ENCODE results near the gene PDE4D.

The PDE4D gene

DNA sequence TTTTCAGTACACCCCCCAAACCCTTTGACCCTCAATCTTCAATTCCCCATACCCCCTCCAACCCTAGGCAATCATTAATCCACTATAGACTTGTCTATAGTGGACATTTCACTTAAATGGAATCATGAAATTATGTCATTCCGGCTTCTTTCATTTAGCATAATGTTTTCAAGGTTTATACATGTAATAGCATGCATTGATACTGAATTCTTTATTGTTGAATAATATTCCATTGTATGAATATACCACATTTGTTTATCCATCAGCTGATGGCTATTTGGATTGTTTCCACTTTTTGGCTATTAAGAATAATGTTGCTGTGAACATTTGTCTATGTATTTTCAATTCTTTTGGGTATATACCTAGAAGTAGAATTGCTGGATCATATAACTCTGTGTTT, 238.8 kb downstream of the PDE4D start:
- Histone ChIP-seq H3K27me3 (ENCODE audit: control insufficient read depth in 1 of 2, insufficient read depth in 2 of 2, low read length in 2 of 2) (no peaks in the 10 kb centered on the region), H3K27ac (ENCODE audit: low read depth, low read length) (no peak overlapping the region), H3K9ac (ENCODE audit: low read depth in 1 of 2, low read length in 2 of 2) (no peak overlapping the region), H3K36me3 (ENCODE audit: control insufficient read depth in 1 of 2, insufficient read depth in 2 of 2, low read length in 2 of 2) (no peaks in the 10 kb centered on the region), H3K9me3 (ENCODE audit: control insufficient read depth in 1 of 2, low read length in 2 of 2) (no peaks in the 10 kb centered on the region), H3K4me3 (ENCODE audit: low read depth in 1 of 2, low read length in 2 of 2) (no peak overlapping the region), H3K4me1 (ENCODE audit: control insufficient read depth in 1 of 2, insufficient read depth in 2 of 2, low read length in 2 of 2) (peaks cover 5 to 22% of the 10 kb centered on the region in 2 donors)

DNA sequence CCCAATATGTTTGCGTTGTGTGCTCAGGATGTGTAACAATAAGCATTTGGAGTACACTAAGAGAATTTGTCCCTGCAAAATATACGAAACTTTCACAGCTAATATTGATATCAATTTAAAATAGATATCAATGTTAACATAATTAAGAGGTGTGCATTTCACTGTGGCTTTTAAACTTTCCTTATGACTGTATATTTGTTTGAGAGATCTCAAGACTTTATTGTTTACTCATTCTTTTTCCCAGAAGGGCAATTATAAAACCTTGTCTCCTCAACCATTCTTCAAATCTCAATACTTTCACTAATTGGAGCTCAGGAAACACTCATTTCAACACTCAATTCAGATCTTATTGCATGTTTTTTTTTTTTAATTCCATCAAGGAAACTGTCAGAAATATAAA, 241.1 kb downstream of the PDE4D start:
- no peaks in the 10 kb centered on the region for H3K27me3 ChIP-seq (ENCODE audit: control insufficient read depth in 1 of 2, insufficient read depth in 2 of 2, low read length in 2 of 2)
- H3K4me1 ChIP-seq (ENCODE audit: control insufficient read depth in 1 of 2, insufficient read depth in 2 of 2, low read length in 2 of 2), result peaks cover 5 to 35% of the 10 kb centered on the region in 2 donors
- H3K9ac ChIP-seq (ENCODE audit: low read depth in 1 of 2, low read length in 2 of 2), result no peak overlapping the region
- H3K4me3 ChIP-seq (ENCODE audit: low read depth in 1 of 2, low read length in 2 of 2), result no peak overlapping the region
- no peaks in the 10 kb centered on the region for H3K36me3 ChIP-seq (ENCODE audit: control insufficient read depth in 1 of 2, insufficient read depth in 2 of 2, low read length in 2 of 2)
- H3K27ac ChIP-seq (ENCODE audit: low read depth, low read length), result no peak overlapping the region
- H3K9me3 ChIP-seq (ENCODE audit: control insufficient read depth in 1 of 2, low read length in 2 of 2), result no peaks in the 10 kb centered on the region

DNA sequence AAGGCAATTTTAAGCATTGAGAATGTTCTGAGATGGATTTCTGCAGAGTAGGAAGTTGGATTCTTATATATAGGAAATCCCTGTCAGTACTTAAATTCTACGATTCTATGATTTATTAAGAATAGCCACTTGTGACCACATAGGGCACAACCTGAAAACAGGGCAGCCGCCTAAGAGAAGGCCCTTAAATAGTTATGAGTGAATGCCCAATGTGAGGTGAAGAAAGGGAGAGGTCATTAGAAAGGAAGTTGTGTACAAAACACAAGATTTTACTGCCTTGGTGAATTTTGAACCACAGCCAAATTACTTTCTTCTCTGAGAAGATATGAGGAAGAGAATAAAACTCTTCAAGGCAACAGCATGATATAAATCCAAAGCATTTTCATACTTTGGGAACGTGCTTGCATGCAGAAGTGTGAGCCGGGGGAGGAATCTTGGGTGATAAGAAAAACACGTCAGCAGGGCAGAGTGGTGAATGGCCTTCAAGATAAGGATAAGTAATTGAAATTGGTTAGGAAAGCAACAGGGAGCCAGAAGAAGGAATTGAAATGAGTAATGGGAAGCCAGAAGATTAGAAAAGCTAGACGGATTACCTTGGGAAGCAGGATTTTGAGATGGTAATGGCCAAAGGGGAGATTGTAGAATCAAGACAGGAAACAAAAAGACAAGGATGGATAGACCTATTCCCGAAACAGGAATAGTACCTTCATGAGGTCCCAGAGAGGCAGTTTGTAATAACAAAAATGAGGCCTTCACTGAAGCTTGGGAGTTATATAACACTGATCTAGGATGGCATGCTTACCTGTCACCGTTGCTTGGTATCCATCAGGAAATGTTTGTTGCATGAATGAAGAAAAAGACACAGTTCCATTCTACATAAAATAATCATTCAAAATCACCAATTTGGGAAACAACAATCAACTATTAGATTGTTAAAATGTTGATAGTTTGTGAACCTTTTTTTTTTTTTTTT, 244.3 kb downstream of the PDE4D start:
- Histone ChIP-seq H3K4me1 (ENCODE audit: control insufficient read depth in 1 of 2, insufficient read depth in 2 of 2, low read length in 2 of 2) (peaks cover 0 to 25% of the 10 kb centered on the region in 2 donors), H3K36me3 (ENCODE audit: control insufficient read depth in 1 of 2, insufficient read depth in 2 of 2, low read length in 2 of 2) (no peaks in the 10 kb centered on the region), H3K27ac (ENCODE audit: low read depth, low read length) (no peak overlapping the region), H3K4me3 (ENCODE audit: low read depth in 1 of 2, low read length in 2 of 2) (no peak overlapping the region), H3K9ac (ENCODE audit: low read depth in 1 of 2, low read length in 2 of 2) (no peak overlapping the region), H3K9me3 (ENCODE audit: control insufficient read depth in 1 of 2, low read length in 2 of 2) (no peaks in the 10 kb centered on the region), H3K27me3 (ENCODE audit: control insufficient read depth in 1 of 2, insufficient read depth in 2 of 2, low read length in 2 of 2) (no peaks in the 10 kb centered on the region)

DNA sequence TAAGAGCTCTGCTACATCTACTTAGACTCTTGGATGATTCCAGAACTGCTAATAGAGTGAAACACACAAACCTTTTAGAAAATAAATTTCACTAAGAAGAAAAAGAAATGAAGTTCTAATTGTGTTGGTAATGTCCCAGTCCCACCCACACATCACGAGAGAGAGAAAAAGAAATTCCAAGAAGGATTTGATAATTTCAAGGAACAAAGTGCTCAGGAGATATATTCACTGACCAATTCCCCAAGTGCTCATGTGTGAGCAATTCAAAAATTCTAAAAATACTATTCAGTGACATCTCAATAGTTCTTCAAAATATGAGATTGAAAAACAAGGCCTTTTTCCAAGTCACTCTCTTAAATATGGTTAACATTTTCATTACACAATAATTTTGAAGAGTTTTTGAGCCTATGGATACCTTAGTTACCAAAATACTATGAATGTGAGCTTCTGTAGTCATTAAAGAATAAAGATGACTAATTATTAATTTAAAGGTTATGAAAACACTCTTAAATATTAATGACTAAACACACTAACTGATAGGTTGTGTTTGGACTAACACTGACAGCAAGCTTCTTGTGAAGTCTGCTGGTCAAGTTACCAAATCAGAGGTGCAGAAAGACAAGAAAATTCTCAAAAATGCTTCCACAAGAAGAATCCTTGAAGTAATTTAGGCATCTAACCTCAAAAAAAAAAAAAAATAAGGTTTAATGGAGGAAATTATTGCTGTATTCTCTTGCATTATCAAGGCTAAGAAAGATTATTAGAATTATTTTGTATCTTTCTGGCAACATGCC, 245.3 kb downstream of the PDE4D start:
- Histone ChIP-seq H3K36me3 (ENCODE audit: control insufficient read depth in 1 of 2, insufficient read depth in 2 of 2, low read length in 2 of 2) (no peaks in the 10 kb centered on the region), H3K4me1 (ENCODE audit: control insufficient read depth in 1 of 2, insufficient read depth in 2 of 2, low read length in 2 of 2) (peaks cover 0 to 25% of the 10 kb centered on the region in 2 donors), H3K4me3 (ENCODE audit: low read depth in 1 of 2, low read length in 2 of 2) (no peak overlapping the region), H3K27ac (ENCODE audit: low read depth, low read length) (no peak overlapping the region), H3K9me3 (ENCODE audit: control insufficient read depth in 1 of 2, low read length in 2 of 2) (no peaks in the 10 kb centered on the region), H3K9ac (ENCODE audit: low read depth in 1 of 2, low read length in 2 of 2) (no peak overlapping the region), H3K27me3 (ENCODE audit: control insufficient read depth in 1 of 2, insufficient read depth in 2 of 2, low read length in 2 of 2) (no peaks in the 10 kb centered on the region)

DNA sequence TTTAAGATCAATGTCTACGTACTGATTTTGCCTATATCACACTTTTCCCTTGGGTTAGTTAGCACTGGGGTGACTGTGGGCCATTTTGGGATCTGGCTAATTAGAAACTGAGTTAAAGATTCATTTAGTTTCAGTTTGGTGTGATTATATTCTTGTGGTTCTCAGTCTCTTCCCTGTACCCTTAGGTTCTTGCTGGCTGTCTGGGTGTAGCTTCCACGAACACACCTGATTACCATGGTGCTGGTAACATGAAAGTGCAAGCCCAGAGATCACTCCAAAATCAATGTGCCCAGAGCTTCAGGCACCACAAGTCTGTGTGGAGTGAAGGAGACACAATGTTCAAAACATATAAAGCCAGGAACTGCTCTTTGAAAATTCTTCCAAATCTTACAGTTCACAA, 248.1 kb downstream of the PDE4D start:
- Histone ChIP-seq H3K9ac (ENCODE audit: low read depth in 1 of 2, low read length in 2 of 2) (no peak overlapping the region), H3K36me3 (ENCODE audit: control insufficient read depth in 1 of 2, insufficient read depth in 2 of 2, low read length in 2 of 2) (no peaks in the 10 kb centered on the region), H3K4me1 (ENCODE audit: control insufficient read depth in 1 of 2, insufficient read depth in 2 of 2, low read length in 2 of 2) (peaks cover 0 to 28% of the 10 kb centered on the region in 2 donors), H3K27ac (ENCODE audit: low read depth, low read length) (no peak overlapping the region), H3K27me3 (ENCODE audit: control insufficient read depth in 1 of 2, insufficient read depth in 2 of 2, low read length in 2 of 2) (no peaks in the 10 kb centered on the region), H3K4me3 (ENCODE audit: low read depth in 1 of 2, low read length in 2 of 2) (no peak overlapping the region), H3K9me3 (ENCODE audit: control insufficient read depth in 1 of 2, low read length in 2 of 2) (no peaks in the 10 kb centered on the region)

DNA sequence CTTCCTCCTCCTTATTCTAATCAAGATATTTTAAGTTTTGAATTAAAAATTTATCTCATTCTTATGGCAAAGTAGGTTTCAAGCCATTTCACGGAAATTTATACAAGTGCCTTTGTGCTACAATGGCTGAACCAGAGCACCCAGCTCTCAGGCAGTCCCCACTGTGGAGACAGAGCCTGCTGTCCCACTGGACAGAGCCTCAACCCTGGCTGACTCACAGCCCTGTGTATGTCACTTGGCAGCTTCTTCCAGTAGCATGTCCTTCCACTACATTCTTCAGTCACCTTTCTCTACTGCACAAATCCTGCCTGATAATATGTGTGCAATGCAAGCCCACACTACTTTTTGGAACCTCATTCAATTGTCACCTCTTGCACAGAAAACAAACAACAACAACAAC, 253.1 kb downstream of the PDE4D start:
- H3K36me3 ChIP-seq (ENCODE audit: control insufficient read depth in 1 of 2, insufficient read depth in 2 of 2, low read length in 2 of 2), result no peaks in the 10 kb centered on the region
- H3K27ac ChIP-seq (ENCODE audit: low read depth, low read length), result no peak overlapping the region
- H3K9me3 ChIP-seq (ENCODE audit: control insufficient read depth in 1 of 2, low read length in 2 of 2), result no peaks in the 10 kb centered on the region
- no peaks in the 10 kb centered on the region for H3K27me3 ChIP-seq (ENCODE audit: control insufficient read depth in 1 of 2, insufficient read depth in 2 of 2, low read length in 2 of 2)
- H3K4me3 ChIP-seq (ENCODE audit: low read depth in 1 of 2, low read length in 2 of 2), result no peak overlapping the region
- no peak overlapping the region for H3K9ac ChIP-seq (ENCODE audit: low read depth in 1 of 2, low read length in 2 of 2)
- peaks cover 0 to 10% of the 10 kb centered on the region in 2 donors for H3K4me1 ChIP-seq (ENCODE audit: control insufficient read depth in 1 of 2, insufficient read depth in 2 of 2, low read length in 2 of 2)

DNA sequence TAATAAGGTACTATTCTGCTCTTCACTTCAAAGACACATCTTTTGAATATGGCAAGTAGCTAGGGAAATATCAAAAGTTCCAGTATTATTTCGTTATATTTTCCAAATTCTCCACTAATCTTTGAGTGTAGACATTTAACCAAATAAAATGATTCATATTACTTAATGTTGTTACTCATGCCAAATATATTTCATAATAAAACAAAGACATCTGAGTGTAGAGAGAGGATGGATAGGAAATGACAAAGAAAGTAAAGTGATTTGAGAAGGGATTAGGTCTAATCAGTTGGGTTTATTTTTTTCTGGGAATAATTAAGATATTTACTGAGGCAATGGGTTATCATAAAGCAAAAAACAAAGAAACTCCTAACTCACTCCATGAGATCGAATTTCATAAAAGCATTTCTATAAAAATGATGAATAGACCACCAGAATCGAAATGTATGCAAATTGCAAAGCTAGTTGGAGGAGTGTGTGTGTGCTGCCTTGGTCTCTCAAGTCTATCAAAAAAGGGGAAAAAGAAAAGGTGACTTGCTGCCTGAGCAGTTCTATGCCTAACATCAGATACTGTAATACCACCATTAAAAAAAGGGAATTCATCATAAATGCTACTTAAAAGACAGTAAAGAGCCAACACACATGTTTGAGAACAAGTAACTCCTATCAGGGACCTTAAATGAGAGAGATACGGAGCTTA, 255.5 kb downstream of the PDE4D start:
- Histone ChIP-seq H3K9me3 (ENCODE audit: control insufficient read depth in 1 of 2, low read length in 2 of 2) (no peaks in the 10 kb centered on the region), H3K9ac (ENCODE audit: low read depth in 1 of 2, low read length in 2 of 2) (no peak overlapping the region), H3K4me1 (ENCODE audit: control insufficient read depth in 1 of 2, insufficient read depth in 2 of 2, low read length in 2 of 2) (peaks cover 0 to 10% of the 10 kb centered on the region in 2 donors), H3K36me3 (ENCODE audit: control insufficient read depth in 1 of 2, insufficient read depth in 2 of 2, low read length in 2 of 2) (no peaks in the 10 kb centered on the region), H3K4me3 (ENCODE audit: low read depth in 1 of 2, low read length in 2 of 2) (no peak overlapping the region), H3K27me3 (ENCODE audit: control insufficient read depth in 1 of 2, insufficient read depth in 2 of 2, low read length in 2 of 2) (no peaks in the 10 kb centered on the region), H3K27ac (ENCODE audit: low read depth, low read length) (no peak overlapping the region)

DNA sequence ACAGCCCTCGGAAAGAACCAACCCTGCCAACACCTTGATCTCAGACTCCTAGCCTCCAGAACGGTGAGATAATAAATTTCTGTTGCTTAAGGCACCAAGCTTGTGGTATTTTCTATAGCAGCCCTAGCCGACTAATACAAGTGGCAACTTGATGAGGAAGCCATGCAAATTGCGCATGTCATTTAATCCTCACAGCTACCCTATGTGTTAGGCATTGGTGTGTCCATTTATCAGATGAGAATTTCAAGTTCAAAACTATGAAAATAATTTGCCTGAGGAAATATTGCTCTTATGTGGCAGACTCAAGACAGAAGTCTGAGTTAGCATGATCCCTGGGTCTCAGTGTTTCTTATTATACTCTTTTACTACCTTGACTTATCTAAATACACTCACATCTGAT, 264.0 kb downstream of the PDE4D start:
- no peaks in the 10 kb centered on the region for H3K36me3 ChIP-seq (ENCODE audit: control insufficient read depth in 1 of 2, insufficient read depth in 2 of 2, low read length in 2 of 2)
- no peaks in the 10 kb centered on the region for H3K27me3 ChIP-seq (ENCODE audit: control insufficient read depth in 1 of 2, insufficient read depth in 2 of 2, low read length in 2 of 2)
- no peak overlapping the region for H3K4me3 ChIP-seq (ENCODE audit: low read depth in 1 of 2, low read length in 2 of 2)
- peaks cover 0 to 4% of the 10 kb centered on the region in 2 donors for H3K4me1 ChIP-seq (ENCODE audit: control insufficient read depth in 1 of 2, insufficient read depth in 2 of 2, low read length in 2 of 2)
- peaks cover 0 to 10% of the 10 kb centered on the region in 2 donors for H3K9me3 ChIP-seq (ENCODE audit: control insufficient read depth in 1 of 2, low read length in 2 of 2)
- H3K27ac ChIP-seq (ENCODE audit: low read depth, low read length), result no peak overlapping the region
- no peak overlapping the region for H3K9ac ChIP-seq (ENCODE audit: low read depth in 1 of 2, low read length in 2 of 2)

DNA sequence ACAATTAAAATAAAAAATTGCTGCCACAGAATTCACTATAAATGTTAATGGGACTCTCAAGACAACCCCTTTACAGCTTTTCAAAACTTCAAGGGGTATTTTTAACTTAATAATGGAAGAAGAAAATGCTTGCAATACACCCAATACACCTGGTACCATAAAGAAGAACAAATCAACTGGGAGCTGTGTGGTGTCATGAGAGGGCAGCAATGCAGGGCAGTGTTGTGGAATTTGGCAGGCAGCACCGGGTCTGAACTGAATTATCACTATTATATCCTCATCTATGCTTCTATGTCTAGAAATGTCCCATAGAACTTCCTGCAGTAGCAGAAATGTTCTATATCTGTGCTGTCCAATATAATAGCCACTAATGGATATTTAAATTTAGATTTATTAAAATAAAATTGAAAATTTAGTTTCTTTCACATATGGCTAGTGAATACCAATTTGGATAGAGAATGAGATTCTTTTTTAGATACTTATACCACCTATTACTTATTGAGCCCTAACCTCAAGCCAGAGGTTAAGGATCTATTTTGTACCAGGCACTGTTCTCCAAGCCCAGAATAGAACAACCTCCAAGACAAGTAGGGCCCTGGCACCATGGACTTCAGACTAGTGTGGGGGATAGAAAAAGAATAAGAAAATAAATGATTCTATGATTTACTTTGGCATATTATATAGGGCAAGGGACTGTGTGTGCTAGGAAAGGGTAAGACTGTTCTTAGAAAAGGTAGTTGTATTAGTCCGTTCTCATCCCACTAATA, 265.3 kb downstream of the PDE4D start:
- Histone ChIP-seq H3K27ac (ENCODE audit: low read depth, low read length) (no peak overlapping the region), H3K4me3 (ENCODE audit: low read depth in 1 of 2, low read length in 2 of 2) (no peak overlapping the region), H3K9me3 (ENCODE audit: control insufficient read depth in 1 of 2, low read length in 2 of 2) (peaks cover 0 to 10% of the 10 kb centered on the region in 2 donors), H3K36me3 (ENCODE audit: control insufficient read depth in 1 of 2, insufficient read depth in 2 of 2, low read length in 2 of 2) (no peaks in the 10 kb centered on the region), H3K4me1 (ENCODE audit: control insufficient read depth in 1 of 2, insufficient read depth in 2 of 2, low read length in 2 of 2) (peaks cover 0 to 4% of the 10 kb centered on the region in 2 donors), H3K27me3 (ENCODE audit: control insufficient read depth in 1 of 2, insufficient read depth in 2 of 2, low read length in 2 of 2) (no peaks in the 10 kb centered on the region), H3K9ac (ENCODE audit: low read depth in 1 of 2, low read length in 2 of 2) (no peak overlapping the region)

Data from duodenal mucosa (tissue), 2 donors.